Activated CD4-positive, alpha-beta T cell treated with anti-CD3 and anti-CD28 coated beads for 4 hours (primary cell): ENCODE data around the gene ACAD11.
A peak's percentile ranks its signal among the peaks of the same experiment; 100 is the strongest.

Experiments used
- DNase-seq, 2 donors: peaks; one replicate each; pipeline ENCODE4 v3.0.0-alpha.2; 2020

ACAD11 gene

GRCh38 chr3:132549890-132550578, 109.6 kb downstream of the ACAD11 start:
- no peak for DNase-seq

GRCh38 chr3:132549169-132549568, 110.4 kb downstream of the ACAD11 start:
- DNase-seq, result no peak

DNA sequence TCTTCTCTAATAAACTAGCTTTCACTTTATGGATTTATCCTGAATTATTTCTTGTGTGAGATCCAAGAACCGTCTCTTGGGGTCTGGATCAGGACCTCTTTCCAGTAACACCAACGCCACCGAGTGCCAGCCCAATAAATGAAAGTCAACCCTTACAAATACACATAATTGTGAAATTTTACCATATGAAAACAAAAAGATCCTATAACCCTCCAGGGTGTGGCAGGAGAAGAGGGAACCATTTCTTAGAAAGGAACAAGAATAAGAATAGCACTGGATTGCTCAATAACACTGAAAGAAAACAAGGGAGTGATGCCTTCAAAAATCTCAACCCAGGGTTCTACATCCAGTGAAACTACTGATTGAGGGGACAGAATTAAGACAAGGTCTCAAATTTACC, 114.1 kb downstream of the ACAD11 start:
- DNase-seq, result no peak

GRCh38 chr3:132544130-132544529, 115.5 kb downstream of the ACAD11 start:
- no peak for DNase-seq

DNA sequence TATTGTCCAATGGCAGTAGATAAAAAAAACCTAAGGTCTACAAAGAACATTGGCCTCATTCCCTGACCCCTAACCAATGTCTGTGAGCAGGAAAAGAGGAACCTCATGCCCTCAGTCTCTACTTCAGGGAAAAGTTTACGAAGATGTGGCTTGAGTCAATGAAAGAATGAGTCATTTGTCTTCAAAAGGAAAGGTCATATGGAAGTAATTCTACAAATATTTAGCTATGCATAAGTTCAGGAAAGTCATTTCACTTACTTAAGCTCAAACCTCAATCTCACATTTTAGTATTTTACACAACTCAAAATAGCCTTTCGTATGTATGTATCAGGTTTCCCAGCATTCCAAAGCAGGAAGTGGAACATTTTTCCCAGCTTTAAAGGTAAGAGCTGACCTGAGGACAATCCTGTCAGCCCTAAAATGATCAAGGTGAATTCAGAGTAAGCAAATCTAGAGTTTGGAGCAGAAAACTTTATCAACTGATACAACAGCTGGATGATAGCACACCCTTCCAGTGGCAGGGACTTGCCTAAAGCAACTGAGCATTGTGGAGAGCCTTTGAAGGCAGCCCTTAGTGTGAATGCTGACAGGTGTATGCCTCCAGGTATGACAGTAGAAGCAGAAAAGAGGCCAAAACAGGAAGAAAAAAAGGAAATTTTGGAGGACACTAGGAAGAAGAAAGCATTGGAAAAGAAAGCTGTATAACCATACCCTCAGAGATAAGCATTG, 116.4 kb downstream of the ACAD11 start:
- no peak for DNase-seq

DNA sequence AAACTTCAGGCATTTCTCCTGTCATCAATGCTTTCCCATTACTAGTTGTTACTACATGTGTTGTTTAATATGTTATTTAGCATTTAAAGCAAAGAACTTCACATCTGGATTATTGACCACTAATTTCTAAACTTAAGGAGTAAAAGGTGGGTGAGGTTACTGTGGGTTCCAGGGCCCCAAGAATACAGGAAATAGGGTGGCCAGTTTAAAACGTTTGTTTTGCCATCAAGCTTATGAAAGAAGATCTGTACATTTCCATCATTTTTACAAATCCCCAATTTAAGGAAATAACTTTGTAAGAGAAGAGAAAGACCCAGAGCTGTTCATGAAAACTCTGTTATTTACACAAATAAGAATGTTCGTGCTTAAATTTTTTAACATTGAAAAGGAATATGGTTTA, 117.0 kb downstream of the ACAD11 start:
- DNase-seq, result no peak

DNA sequence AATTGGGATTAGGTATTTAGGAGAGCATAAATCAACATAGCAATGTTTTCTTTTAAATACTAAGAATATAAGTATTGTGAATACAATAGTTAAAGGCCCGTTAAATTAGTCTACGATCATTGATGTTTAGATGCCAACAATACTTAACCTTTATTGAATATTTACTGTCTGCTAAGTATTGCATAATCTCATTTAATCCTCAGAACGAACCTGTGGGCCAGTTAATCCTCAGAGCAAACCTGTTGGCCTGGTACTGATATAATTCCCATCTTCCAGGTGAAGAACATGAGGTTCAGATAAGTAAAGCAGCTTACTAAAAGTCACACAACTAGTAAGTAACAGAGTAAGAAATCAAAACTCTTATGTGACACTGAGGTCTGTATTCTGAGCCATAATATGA, 119.9 kb downstream of the ACAD11 start:
- DNase-seq, result no peak

DNA sequence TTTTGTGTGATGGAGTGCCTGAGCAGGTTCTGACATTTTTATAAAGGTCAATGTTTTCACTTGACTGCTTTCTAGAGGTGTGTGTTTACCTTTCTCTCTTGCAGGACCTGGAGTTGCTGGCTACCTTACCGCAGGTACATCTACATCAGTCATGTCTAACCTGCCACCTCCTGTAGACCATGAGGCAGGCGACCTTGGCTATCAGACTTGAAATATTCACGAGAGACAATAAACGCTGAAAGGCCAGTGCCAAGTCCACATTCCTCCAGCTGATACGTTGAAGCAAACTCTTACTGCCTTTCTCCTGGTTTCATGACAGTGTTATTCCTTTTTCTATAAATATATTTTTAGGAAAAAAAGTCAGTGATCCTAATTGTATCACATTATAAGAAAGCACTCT, 121.5 kb downstream of the ACAD11 start:
- no peak for DNase-seq

DNA sequence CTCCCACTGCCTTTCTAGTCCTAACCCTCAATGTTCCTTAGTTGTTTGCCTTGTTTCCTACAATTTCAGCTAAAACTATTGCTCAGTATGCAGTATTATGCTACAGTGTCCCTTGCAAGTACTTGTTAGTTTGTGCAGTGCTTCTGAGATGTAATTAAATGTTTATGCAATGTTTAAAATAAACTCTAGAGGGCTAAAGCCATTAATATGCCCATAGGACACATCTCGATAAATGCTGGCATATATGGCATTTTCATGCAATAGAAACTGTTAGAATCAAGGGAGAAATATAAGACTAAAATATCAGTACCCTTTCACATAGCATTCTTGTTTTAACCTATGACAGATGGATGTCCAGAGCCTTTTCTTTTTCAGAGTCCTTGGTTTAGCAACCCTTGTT, 122.3 kb downstream of the ACAD11 start:
- no peak for DNase-seq

DNA sequence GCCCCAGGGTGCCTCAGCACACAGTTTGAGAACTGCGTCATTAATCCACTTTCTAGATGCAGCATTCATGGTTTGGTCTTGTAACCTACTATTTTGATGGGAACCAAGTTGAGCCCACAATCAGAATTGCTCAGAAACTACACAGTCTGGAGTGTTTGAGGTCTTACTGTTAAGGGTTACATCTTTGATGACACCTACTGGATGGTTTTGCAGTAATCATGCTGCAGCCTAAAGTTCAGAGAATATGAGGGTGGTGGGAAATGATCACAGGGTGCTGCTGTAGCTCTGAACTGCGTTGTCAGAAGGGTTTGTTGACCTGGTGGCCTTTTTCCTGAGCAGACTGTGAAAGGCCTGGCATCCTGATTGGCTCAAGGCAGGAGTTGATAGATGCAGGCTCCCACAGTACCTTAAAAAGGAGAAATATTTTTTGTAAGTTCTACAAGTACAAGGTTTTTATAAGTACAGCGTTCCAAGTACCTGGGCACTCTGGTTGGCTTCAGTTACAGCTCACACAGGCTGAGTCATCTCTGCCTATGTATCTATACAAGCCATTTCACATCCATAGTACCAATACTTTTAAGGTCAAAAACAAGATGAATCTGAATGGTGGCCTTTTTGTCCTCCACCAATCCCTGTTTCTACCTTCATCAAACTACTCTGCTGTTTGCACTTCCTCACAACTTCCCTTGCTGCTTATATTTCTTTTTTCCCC, 123.0 kb downstream of the ACAD11 start:
- DNase-seq, result no peak

DNA sequence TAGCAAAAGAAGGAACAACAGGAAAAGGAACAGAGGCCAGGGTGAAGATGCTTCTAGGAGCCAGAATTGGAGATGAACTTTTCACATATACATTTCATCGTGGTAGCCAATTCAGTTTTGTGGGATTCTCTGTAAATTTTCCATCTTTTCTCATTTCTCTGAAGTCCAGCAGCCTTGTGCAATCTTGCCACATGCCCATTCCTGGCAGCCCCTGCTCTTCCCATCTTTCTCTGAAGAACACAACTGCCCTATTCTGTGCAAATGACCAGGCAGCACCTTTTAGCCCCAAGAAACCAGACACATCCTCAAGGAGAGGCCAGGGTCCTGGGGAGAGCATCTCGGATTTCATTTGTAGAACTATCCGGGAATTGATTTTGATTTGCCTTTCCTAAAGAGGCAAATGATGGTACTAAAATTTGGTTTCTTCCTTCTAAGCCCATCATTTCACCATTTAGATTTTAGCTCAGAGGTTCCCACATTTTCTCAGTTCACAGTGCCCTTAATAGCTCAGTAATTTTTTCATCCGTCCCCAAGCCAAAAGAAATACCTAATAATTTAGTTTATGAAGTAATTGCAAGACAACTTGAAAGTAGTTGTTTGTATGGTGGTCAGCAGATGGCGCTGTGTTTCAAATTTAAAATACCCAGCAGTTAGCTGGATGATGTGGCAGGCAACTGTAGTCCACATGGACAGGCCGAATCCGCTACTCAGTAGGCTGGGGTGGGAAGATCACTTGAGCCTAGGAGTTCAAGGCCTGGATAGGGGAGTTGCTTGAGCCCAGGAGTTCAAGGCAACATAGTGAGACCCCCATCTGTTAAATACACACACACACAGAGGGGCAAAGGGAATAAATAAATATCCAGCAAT, 123.8 kb downstream of the ACAD11 start:
- peak; percentile 40 to 59 for DNase-seq

- no peak for DNase-seq
Observed at GRCh38 chr3:132530624-132531023, 129.0 kb downstream of the ACAD11 start.

DNA sequence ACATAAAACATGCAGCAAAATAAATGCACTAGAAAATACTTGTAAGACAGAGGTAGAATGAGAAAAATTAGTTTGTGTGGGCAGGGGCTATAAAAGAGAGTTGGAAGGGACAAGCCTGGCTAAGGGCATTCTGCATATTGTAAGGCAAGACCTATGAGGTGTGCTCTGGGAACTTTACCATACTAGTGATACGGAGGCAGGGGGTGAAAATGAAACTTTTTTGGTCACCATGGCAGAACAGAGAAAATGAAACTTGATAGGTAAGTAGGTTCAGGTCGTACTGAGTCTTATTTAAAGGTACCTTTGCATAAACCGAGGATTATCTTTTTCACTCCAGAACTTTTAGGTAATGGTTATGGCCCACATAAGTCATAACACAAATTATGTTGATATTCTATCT, 137.3 kb downstream of the ACAD11 start:
- no peak for DNase-seq

DNA sequence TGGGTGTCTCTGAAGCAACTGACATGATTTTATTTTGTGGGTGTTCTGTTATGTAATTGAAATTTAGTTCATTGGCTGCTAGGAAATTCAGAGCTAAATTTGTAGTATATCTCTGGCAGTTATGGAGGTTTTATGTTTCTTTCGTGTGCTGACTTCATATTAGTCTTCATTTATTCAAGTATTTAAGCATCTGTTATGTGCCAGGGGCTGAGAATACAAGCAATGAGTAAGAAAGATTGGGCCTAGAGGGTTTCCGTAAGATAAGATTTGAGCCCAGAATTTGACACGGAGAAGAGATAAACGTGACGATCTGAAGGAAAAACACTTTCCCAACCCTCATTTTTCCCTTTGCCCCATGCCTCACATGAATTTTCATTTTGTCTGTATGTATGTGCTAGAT, 137.7 kb downstream of the ACAD11 start:
- DNase-seq, result no peak

- DNase-seq, result no peak
Observed at GRCh38 chr3:132519914-132520313, 139.7 kb downstream of the ACAD11 start.

DNA sequence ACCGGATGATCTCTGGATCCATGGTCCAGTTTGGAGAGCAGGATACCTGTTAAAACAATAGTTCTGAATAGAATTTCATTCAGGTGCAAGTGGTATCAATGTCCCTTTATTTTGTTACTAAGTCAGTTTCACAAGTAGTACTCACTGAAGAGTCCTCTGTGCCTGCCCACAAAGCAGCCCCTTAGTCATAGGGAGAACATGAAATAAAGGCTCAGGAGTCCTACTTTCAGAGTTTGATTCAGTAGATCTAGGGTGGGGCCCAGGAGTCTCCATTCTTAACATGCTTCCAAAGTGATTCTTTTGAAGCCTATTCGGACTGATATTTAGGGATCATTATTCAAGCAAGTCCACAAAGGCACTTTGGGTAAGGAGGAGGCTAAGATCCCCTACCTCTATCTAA, 142.3 kb downstream of the ACAD11 start:
- DNase-seq, result no peak

GRCh38 chr3:132513057-132513456, 146.6 kb downstream of the ACAD11 start:
- DNase-seq, result no peak

DNA sequence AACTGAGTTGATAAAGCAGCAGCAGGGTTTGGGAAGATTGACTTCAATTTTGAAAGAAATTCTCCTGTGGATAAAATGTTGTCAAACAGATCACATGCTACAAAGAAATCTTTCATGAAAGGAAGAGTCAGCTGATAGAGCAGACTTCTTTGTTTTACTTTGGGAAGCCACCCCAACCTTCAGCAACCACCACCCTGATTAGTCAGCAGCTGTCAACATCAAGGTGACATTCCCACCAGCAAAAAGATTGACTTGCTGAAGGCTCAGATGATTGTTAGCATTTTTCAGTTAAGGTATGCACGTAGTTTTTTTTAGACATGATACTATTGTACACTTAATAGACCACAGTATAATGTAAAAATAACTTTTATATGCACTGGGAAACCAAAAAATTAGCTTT, 150.1 kb downstream of the ACAD11 start:
- no peak for DNase-seq

DNA sequence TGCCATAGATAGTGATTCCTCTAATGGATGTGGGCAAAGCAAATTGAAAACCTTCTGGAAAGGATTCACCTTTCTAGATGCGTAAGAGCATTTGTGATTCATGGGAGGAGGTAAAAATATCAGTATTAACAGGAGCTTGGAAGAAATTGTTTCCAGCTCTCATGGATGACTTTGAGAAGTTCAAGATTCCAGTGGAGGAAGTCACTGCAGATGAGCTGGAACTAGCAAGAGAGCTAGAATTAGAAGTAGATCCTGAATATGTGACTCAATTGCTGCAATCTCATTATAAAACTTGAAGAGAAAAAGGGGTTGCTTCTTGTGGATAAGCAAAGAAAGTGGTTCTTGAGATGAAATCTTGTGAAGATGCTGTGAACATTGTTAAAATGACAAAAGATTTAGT, 150.5 kb downstream of the ACAD11 start:
- DNase-seq, result no peak
